NCI-H2227 (cell line): ENCODE results near the gene TMEM131L.
"Not testable (repeated sequence)": the region's sequence is repeated elsewhere in the genome, so short reads cannot be mapped to it uniquely, and the experiment has no call there.

Source experiments
- DNase-seq: peaks from one replicate; lab custom pipeline; 2025; ENCODE audit not compliant: unreplicated experiment; lab: John Stamatoyannopoulos, UW

TMEM131L gene

DNA sequence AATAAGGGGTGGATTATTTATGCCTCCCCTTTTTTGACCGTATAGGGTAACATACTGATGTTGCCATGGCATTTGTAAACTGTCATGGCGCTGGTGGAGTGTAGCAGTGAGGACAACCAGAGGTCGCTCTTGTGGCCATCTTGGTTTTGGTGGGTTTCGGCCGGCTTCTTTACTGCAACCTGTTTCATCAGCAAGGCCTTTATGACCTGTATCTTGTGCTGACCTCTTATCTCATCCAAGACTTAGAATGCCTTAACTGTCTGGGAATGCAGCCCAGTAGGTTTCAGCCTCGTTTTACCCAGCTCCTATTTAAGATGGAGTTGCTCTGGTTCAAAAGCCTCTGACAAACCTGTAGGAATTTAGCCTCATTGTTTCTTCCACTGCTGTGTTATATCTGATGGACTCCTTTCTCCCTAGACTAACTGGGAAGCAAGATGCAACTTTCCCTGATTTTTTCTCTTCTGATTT is 71.4 kb downstream of the TMEM131L start:
- no peak for DNase-seq

DNA sequence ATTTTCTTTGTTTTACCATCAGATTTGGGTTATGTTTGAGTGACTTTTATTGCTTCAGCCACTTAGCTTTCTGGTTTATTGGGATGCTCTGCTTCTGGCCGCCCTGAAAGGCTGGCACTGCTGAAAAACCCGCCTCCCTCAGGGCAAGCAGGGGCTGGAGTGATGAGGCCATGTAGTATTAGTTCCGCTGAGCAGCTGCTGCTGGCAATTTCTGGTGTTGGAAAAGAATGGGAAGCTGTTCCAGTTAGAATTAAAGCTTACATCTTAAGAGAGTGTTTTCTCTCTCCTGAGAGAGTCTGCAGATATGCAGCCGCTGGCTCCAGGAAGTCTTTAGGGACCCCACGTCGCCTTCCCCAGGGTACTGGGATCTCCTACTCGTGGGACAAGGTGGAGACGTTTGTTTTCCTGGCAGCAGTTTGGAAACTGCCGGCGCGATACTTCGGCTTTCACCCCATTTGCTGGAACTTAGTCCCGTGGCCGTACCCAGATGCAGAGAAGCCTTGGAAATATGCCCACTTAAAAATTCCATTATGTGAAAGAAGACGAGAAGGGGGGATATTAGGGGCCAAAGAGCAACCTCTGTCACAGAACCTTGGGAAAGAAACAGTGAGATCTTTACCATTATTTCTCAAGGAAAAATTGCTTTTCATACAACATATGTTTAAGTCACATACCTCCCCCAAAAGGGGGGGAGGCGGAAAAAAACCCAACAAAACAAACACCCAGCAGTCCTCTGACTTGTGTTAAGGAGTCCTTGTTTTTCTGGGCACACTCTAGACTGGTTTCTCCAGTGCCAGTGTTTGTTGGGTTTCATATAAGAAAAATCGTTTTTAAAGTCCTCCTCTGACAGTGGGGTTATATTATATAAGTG is 72.6 kb downstream of the TMEM131L start:
- peak; percentile 47 for DNase-seq

DNA sequence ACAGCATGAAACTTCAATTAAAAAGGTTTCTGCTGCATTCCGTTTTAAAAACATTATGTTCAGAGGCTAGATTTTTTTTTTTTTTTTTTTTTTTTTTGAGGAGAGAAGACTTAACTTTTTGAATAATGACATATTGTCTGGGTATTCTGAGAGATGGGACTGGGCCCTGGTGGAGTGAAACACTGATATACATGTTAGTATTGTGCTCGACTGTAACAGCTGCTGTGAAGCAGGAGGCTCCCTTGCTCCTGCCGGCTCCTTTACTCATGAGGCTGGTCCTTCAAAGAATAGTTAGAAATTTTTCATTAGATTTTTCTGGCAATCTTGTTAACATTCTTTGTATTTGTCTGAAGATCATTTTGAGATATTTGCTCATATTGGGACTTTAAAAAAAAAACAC is 73.3 kb downstream of the TMEM131L start:
- DNase-seq: no peak

GRCh38 chr4:153541456-153542096 is 75.4 kb downstream of the TMEM131L start:
- DNase-seq: no peak

DNA sequence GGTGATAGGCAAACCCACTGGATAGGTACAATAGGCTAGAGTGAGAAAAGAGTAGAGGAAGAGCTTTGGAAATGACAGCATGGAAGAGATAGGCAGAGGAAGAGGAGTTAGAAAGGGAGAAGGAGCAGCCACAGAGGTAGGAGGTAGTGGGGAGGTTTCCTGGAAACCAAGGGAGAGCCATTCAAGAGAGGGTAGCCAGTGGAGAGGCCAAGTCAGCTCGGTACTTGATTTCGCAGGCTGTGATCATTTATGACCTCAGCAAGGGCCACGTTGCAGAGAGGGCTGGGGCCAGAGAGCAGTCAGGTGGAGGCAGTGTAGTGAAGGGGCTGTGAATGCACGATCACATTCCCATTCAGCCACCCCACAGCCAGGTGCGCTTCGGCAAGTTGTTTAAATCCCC is 76.0 kb downstream of the TMEM131L start:
- no peak for DNase-seq

- no peak for DNase-seq
These were observed 76.7 kb downstream of the TMEM131L start for GRCh38 chr4:153542834-153543233.

GRCh38 chr4:153543351-153543750 is 77.2 kb downstream of the TMEM131L start:
- DNase-seq: no peak

DNA sequence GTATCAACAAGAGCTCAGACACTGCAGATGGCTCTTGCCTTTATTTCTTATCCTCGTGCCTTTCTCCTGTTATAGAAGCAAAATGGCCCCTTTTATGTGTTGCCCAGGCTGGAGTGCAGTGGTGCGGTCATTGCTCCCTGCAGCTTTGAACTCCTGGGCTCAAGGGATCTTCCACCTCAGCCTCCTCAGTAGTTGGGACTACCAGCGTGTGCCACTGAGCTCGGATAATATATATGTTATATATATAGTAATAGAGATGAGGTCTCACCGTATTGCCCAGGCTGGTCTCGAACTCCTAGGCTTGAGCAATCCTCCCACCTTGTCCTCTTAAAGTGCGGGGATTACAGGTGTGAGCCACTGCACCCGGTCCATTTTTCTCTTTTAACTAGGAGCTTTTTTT is 79.7 kb downstream of the TMEM131L start:
- no peak for DNase-seq

DNA sequence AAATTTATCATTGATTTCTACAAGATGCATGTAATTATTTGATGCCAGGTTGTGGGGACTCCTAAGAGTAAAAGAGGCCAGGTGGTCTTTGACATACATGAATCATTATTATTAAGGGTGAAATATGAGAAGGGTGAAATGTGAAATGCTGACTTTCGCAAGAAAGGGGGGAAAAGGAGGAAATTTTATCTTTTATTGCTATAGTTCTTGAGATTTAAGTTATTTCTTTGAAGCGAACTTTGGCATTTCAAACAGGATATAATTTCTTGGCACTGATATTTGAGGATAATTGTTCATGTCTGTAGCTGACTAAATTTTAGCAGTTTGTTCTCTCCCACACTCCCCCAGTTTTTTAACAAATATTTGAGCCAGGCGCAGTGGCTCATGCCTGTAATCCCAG is 80.1 kb downstream of the TMEM131L start:
- no peak for DNase-seq

GRCh38 chr4:153547520-153547919 is 81.4 kb downstream of the TMEM131L start:
- no peak for DNase-seq

GRCh38 chr4:153548907-153549306 is 82.7 kb downstream of the TMEM131L start:
- not testable (repeated sequence) for DNase-seq

- no peak for DNase-seq
These were observed 83.2 kb downstream of the TMEM131L start for GRCh38 chr4:153549405-153549804.

GRCh38 chr4:153553155-153553818 is 87.1 kb downstream of the TMEM131L start:
- no peak for DNase-seq

DNA sequence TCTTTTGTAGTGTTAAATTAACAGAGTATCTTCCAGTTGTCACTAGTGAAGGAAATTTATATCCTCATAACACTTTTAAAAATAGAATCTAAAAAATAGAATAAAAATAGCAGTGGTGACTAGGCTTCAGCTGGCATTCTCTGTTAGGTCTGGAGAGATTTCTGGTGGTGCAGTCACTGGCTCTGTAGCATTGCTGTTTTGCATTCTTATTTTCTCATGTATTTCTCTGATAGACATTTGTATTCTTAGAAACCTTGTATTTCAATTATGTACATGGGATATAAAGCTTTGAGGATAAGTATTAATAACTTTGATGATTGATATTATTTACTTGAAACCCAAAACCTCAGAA is 87.6 kb downstream of the TMEM131L start:
- DNase-seq: no peak

DNA sequence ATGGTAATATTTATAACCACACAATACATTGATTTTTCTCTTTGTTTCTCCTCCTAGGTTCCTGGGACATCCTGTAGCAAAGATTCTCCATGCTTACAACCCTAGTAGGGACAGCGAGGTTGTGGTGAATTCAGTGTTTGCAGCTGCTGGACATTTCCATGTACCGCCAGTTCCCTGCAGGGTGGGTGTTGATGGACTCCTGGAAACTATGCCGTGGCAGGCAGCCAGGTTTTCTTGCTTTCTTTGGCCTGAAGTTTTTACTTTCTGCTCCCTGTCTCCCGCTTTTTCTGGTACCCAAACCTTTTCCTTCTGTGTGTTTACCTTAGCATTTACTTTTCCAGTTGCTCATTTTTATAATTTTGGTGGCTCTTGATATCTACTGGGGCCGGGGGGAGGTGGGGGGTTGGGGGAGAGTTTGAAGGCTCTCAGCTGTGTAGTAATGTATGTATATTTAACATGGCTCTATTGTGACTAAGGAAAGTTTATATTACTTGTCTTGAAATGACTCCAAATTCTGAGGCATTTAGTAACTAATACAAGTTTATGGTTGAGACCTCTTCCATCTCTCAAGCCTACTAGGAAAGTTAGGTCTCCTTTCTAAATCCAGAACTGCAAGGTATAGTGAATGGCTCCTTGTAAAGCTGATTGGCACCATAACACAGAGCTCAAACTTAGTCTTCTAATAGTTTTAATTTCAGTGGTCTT is 89.7 kb downstream of the TMEM131L start:
- no peak for DNase-seq

DNA sequence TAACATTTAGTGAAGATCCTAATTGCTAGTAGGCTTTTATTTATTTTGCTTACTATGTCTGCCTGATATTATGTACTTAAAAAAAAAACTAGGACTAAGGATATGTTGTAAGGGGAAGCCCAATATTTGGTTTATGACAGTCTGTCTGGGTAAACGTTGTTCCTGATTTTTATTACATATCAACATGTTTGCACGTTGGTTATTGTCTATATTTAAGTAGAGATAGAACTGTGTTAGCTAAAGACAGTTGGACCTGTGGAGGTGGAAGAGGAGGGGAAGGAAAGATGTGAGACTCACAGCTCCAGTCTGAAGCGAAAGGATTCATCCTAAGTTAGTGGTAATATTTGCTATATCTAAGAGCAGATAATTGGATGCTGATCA is 90.3 kb downstream of the TMEM131L start:
- DNase-seq: no peak

DNA sequence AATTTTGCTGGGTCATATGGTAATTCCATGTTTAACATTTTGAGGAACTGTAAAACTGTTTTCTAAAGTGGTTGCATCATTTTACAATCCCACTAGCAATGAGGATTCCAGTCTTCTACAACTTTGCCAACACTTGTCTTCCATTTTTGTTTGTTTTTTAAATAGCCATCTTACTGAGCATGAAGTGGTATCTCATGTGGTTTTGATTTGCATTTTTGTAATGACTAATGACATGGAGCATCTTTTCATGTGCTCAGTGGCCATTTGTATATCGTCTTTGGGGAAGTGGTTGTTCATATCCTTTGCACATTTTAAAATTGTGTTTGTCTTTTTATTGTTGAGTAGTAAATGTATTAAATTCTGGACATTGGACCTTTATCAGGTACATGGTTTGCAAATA is 94.7 kb downstream of the TMEM131L start:
- DNase-seq: no peak

DNA sequence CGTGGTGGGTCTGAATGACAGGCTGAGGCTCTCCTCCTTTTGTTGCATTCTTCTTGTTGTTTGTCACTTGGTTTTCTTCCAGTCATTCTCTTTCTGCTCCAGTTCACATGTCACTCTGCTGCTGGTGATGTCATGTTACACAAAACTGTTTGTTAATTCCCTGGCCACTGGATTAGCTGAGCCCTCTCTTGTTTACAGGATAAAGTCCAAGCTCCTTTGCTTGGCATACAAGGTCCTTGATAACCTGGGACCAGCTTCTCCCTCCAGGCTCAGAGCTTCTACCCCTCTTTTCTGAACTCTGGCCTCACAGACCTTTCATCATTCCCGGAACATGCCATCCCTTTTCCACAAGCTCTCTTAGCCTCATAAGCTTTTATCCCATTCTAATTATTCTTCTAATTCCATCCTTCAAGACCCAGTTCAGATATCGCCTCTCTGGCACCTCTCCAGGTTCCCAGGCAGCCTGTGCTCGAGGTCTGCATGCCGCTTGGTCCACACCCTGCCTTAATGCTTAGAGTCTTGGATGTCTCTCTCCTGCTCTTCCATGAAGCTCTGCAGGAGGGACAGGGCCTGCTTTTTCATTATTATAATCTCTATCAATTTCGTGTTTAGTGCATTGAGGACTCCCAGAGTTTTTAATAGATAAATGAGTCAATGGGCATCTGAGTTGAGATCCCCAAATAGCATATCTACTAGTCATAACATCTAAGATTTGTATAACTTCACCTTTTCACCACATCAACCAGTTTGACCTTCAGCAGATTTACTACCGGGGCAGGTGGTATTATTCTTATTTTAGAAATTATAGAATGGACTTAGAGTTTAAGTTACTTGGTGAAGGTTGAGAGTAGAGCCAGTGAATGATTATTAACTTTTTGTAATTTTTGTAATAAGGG is 98.7 kb downstream of the TMEM131L start:
- DNase-seq: peak; percentile 1

- DNase-seq: no peak
These were observed 100.5 kb downstream of the TMEM131L start for GRCh38 chr4:153566631-153567150.

- DNase-seq: not testable (repeated sequence)
These were observed 101.5 kb downstream of the TMEM131L start for GRCh38 chr4:153567660-153568059.
